Measurements from ENCODE around the gene LIPC. TPM values are rescaled to one million over a fixed set of nuclear protein-coding genes. Genes with fewer than 3 reads are reported as not detected.
A peak's percentile ranks its signal among the peaks of the same experiment; 100 is the strongest.

The LIPC gene
- total and polyA plus RNA-seq, 9 of the 15 experiments (the other 6 are each of a cell fraction or from before 2014, with no cell fraction given): 0.07 to 0.41 (median 0.11) TPM; not detected in 2

- Histone ChIP-seq H3K9me1 (ENCODE audit: control insufficient read depth, insufficient read depth, low read length) (no peaks in the 10 kb centered on the region), H3K4me1 (replicated peaks in 1 of 2; ENCODE audit: control insufficient read depth in 2 of 2, insufficient read depth in 2 of 2, low read length in 2 of 2) (peaks cover 0 to 6% of the 10 kb centered on the region in 2 experiments; a peak in 2 of 5 replicates), H3K27ac (ENCODE audit: extremely low read depth, low read depth, low read length) (no peak overlapping the region), H3K79me2 (ENCODE audit: control insufficient read depth, insufficient read depth, low read length) (no peaks in the 10 kb centered on the region), H3K36me3 (ENCODE audit: control insufficient read depth, insufficient read depth, low read length) (no peaks in the 10 kb centered on the region), H3K4me2 (ENCODE audit: insufficient read depth, low read length) (no peak overlapping the region), H3K9ac (ENCODE audit: insufficient read depth in 1 of 2, low read depth in 2 of 2, low read length in 2 of 2) (no peak overlapping the region), H4K20me1 (replicated peaks; ENCODE audit: control insufficient read depth, insufficient read depth, low read length) (no peaks in the 10 kb centered on the region), H2AFZ (ENCODE audit: low read depth, low read length) (no peak overlapping the region), H3K4me3 (no peak overlapping the region), H3K27me3 (ENCODE audit: control insufficient read depth in 2 of 2, insufficient read depth in 2 of 2, low read length in 2 of 2) (no peaks in the 10 kb centered on the region), H3K9me3 (replicated peaks; ENCODE audit: control insufficient read depth, insufficient read depth, low read depth, low read length) (no peaks in the 10 kb centered on the region; the same call in 1 of the 2 replicates)
- FAIRE-seq: no peak
- 62% methylated on average over 4 of the region's 4 CpGs for WGBS (ENCODE audit: insufficient coverage, low coverage, missing lambda C conversion rate)
- TF ChIP-seq, protein P1, sequence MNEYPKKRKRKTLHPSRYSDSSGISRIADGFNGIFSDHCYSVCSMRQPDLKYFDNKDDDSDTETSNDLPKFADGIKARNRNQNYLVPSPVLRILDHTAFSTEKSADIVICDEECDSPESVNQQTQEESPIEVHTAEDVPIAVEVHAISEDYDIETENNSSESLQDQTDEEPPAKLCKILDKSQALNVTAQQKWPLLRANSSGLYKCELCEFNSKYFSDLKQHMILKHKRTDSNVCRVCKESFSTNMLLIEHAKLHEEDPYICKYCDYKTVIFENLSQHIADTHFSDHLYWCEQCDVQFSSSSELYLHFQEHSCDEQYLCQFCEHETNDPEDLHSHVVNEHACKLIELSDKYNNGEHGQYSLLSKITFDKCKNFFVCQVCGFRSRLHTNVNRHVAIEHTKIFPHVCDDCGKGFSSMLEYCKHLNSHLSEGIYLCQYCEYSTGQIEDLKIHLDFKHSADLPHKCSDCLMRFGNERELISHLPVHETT (CRISPR knock-in tag; conservative IDR thresholded peaks at IDR 0.05 in 1 of 2, IDR thresholded peaks at IDR 0.05 in 1 of 2): no peak
- TF ChIP-seq, protein P2, sequence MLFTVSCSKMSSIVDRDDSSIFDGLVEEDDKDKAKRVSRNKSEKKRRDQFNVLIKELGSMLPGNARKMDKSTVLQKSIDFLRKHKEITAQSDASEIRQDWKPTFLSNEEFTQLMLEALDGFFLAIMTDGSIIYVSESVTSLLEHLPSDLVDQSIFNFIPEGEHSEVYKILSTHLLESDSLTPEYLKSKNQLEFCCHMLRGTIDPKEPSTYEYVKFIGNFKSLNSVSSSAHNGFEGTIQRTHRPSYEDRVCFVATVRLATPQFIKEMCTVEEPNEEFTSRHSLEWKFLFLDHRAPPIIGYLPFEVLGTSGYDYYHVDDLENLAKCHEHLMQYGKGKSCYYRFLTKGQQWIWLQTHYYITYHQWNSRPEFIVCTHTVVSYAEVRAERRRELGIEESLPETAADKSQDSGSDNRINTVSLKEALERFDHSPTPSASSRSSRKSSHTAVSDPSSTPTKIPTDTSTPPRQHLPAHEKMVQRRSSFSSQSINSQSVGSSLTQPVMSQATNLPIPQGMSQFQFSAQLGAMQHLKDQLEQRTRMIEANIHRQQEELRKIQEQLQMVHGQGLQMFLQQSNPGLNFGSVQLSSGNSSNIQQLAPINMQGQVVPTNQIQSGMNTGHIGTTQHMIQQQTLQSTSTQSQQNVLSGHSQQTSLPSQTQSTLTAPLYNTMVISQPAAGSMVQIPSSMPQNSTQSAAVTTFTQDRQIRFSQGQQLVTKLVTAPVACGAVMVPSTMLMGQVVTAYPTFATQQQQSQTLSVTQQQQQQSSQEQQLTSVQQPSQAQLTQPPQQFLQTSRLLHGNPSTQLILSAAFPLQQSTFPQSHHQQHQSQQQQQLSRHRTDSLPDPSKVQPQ (CRISPR knock-in tag; IDR thresholded peaks at IDR 0.05; ENCODE audit: borderline replicate concordance): no peak
- peak; percentile 27 for TF ChIP-seq RBM25 (IDR thresholded peaks at IDR 0.05; ENCODE audit: low read depth, low read length, severe bottlenecking)
- TF ChIP-seq NFIC (IDR thresholded peaks at IDR 0.05): 0 out of 2 replicates have a peak, but pooled peaks have one; percentile 0
- peak; percentile 66 for TF ChIP-seq ZNF121 (CRISPR knock-in tag; conservative IDR thresholded peaks at IDR 0.05)
- no peak for TF ChIP-seq ZNF253 (CRISPR knock-in tag; conservative IDR thresholded peaks at IDR 0.05)
- TF ChIP-seq CBX8 (IDR thresholded peaks at IDR 0.05; ENCODE audit: borderline replicate concordance, extremely low read depth, low read depth, low read length, poor library complexity, severe bottlenecking): no peak
- TF ChIP-seq ZNF133 (CRISPR knock-in tag; IDR thresholded peaks at IDR 0.05): no peak
- no peak for TF ChIP-seq ZSCAN29 (IDR thresholded peaks at IDR 0.05)
- no peak for TF ChIP-seq UBTF (IDR thresholded peaks at IDR 0.05; ENCODE audit: borderline replicate concordance in 1 of 2, low read depth in 2 of 2, low read length in 2 of 2)
- no peak for TF ChIP-seq HDGF (IDR thresholded peaks at IDR 0.05)
- no peak for TF ChIP-seq KAT8 (IDR thresholded peaks at IDR 0.05; ENCODE audit: low read depth)
- TF ChIP-seq, protein P3, sequence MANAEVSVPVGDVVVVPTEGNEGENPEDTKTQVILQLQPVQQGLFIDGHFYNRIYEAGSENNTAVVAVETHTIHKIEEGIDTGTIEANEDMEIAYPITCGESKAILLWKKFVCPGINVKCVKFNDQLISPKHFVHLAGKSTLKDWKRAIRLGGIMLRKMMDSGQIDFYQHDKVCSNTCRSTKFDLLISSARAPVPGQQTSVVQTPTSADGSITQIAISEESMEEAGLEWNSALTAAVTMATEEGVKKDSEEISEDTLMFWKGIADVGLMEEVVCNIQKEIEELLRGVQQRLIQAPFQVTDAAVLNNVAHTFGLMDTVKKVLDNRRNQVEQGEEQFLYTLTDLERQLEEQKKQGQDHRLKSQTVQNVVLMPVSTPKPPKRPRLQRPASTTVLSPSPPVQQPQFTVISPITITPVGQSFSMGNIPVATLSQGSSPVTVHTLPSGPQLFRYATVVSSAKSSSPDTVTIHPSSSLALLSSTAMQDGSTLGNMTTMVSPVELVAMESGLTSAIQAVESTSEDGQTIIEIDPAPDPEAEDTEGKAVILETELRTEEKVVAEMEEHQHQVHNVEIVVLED (CRISPR knock-in tag; IDR thresholded peaks at IDR 0.05): no peak
- POLR2A ChIA-PET: interaction anchor here (1.4 to 3.6 kb wide), 2 partner anchors 11 to 13 kb away, joined by 4 to 21 read pairs; no protein-coding TSS in a partner anchor
- no TSS peak for BruUV-seq (replicated peaks)
- CTCF ChIA-PET (ENCODE audit: low intra/inter-chr PET ratio): no interaction called here
- in situ Hi-C loops (cut with MboI): no loop called here
- intact Hi-C loops (cut with micrococcal nuclease): no loop called here
- no peak for ATAC-seq
- DNase-seq (ENCODE audit: extremely low read depth in 1 of 4, low spot score in 3 of 4): no peak
Measured at GRCh38 chr15:58573270-58573669, 141.5 kb downstream of the LIPC start.
